ENCODE measurements around the gene SOX15. TPM values are rescaled to one million over a fixed set of nuclear protein-coding genes. Genes with fewer than 3 reads are reported as not detected.

The SOX15 gene
- total and polyA plus RNA-seq, 2 of the 13 experiments (the other 11 are each of a cell fraction or from before 2014, with no cell fraction given), result 0.07 to 0.18 TPM

DNA sequence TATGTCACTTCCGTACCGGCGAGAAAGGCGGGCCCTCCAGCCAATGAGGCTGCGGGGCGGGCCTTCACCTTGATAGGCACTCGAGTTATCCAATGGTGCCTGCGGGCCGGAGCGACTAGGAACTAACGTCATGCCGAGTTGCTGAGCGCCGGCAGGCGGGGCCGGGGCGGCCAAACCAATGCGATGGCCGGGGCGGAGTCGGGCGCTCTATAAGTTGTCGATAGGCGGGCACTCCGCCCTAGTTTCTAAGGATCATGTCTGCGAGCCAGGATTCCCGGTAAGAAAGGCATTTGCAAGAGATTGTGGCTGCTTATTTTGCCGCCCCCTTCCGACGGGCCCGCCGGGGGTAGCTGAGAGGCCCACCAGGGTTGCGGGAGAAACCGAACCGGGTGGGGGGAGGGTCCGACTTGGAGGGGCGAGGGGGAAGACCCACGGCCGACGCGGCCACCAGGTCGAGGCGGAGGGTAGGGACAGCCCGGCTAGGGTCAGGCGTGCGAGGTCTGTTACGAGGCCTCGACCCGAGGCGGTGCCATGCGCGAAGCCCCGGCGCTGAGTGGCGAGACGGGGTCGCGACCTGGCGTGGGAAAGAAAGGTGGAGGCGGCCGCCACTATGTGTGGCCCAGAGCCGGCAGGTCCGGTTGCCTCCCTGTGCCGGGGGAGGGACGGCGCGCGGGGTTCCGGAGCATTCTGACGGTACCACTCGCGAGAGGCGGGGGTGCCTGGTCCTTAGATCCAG, 17.1 kb downstream of the SOX15 start (continued):
- TF ChIP-seq, protein P1, sequence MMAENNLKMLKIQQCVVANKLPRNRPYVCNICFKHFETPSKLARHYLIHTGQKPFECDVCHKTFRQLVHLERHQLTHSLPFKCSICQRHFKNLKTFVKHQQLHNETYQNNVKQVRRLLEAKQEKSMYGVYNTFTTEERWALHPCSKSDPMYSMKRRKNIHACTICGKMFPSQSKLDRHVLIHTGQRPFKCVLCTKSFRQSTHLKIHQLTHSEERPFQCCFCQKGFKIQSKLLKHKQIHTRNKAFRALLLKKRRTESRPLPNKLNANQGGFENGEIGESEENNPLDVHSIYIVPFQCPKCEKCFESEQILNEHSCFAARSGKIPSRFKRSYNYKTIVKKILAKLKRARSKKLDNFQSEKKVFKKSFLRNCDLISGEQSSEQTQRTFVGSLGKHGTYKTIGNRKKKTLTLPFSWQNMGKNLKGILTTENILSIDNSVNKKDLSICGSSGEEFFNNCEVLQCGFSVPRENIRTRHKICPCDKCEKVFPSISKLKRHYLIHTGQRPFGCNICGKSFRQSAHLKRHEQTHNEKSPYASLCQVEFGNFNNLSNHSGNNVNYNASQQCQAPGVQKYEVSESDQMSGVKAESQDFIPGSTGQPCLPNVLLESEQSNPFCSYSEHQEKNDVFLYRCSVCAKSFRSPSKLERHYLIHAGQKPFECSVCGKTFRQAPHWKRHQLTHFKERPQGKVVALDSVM (CRISPR knock-in tag; IDR thresholded peaks at IDR 0.05), result no peak; the same call in none of the 2 replicates
- no peak for TF ChIP-seq MZF1 (CRISPR knock-in tag; IDR thresholded peaks at IDR 0.05; ENCODE audit: borderline replicate concordance)
- TF ChIP-seq ZNF232 (CRISPR knock-in tag; IDR thresholded peaks at IDR 0.05; ENCODE audit: borderline replicate concordance), result 0 out of 2 replicates have a peak, but pooled peaks have one; percentile 5
- no peak for TF ChIP-seq MED1 (CRISPR knock-in tag; IDR thresholded peaks at IDR 0.05)
- no peak for TF ChIP-seq CCAR2 (optimal IDR thresholded peaks at IDR 0.05; ENCODE audit: low read depth, low read length)
- no peak for TF ChIP-seq TAF15 (IDR thresholded peaks at IDR 0.05; ENCODE audit: low read depth, low read length, poor library complexity, severe bottlenecking)
- TF ChIP-seq ZNF24 (IDR thresholded peaks at IDR 0.05), result no peak
- TF ChIP-seq, protein P2, sequence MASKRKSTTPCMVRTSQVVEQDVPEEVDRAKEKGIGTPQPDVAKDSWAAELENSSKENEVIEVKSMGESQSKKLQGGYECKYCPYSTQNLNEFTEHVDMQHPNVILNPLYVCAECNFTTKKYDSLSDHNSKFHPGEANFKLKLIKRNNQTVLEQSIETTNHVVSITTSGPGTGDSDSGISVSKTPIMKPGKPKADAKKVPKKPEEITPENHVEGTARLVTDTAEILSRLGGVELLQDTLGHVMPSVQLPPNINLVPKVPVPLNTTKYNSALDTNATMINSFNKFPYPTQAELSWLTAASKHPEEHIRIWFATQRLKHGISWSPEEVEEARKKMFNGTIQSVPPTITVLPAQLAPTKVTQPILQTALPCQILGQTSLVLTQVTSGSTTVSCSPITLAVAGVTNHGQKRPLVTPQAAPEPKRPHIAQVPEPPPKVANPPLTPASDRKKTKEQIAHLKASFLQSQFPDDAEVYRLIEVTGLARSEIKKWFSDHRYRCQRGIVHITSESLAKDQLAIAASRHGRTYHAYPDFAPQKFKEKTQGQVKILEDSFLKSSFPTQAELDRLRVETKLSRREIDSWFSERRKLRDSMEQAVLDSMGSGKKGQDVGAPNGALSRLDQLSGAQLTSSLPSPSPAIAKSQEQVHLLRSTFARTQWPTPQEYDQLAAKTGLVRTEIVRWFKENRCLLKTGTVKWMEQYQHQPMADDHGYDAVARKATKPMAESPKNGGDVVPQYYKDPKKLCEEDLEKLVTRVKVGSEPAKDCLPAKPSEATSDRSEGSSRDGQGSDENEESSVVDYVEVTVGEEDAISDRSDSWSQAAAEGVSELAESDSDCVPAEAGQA (IDR thresholded peaks at IDR 0.05; ENCODE audit: low read depth), result no peak
- TF ChIP-seq, protein P2 (CRISPR knock-in tag; IDR thresholded peaks at IDR 0.05; ENCODE audit: borderline replicate concordance), result no peak
- peak; percentile 90 for TF ChIP-seq SIN3A (IDR thresholded peaks at IDR 0.05; ENCODE audit: borderline replicate concordance, low read depth, low read length)
- TF ChIP-seq GFI1 (CRISPR knock-in tag; IDR thresholded peaks at IDR 0.05; ENCODE audit: borderline replicate concordance), result peak; percentile 76; the same call in 1 of the 2 replicates
- TF ChIP-seq, protein P3, sequence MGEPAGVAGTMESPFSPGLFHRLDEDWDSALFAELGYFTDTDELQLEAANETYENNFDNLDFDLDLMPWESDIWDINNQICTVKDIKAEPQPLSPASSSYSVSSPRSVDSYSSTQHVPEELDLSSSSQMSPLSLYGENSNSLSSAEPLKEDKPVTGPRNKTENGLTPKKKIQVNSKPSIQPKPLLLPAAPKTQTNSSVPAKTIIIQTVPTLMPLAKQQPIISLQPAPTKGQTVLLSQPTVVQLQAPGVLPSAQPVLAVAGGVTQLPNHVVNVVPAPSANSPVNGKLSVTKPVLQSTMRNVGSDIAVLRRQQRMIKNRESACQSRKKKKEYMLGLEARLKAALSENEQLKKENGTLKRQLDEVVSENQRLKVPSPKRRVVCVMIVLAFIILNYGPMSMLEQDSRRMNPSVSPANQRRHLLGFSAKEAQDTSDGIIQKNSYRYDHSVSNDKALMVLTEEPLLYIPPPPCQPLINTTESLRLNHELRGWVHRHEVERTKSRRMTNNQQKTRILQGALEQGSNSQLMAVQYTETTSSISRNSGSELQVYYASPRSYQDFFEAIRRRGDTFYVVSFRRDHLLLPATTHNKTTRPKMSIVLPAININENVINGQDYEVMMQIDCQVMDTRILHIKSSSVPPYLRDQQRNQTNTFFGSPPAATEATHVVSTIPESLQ (CRISPR knock-in tag; conservative IDR thresholded peaks at IDR 0.05), result 0 out of 2 replicates have a peak, but pooled peaks have one; percentile 71
- TF ChIP-seq MEIS1 (CRISPR knock-in tag; IDR thresholded peaks at IDR 0.05; ENCODE audit: borderline replicate concordance), result peak; percentile 45; the same call in 1 of the 2 replicates
- peak; percentile 81; the same call in 1 of the 2 replicates for TF ChIP-seq CBFB (CRISPR knock-in tag; IDR thresholded peaks at IDR 0.05)
- peak; percentile 97 for TF ChIP-seq YY1 (IDR thresholded peaks at IDR 0.05; ENCODE audit: insufficient read depth, insufficient replicate concordance, low read depth, low read length)
- peak; percentile 6; the same call in 1 of the 2 replicates for TF ChIP-seq ZBTB21 (CRISPR knock-in tag; IDR thresholded peaks at IDR 0.05)
- TF ChIP-seq ZSCAN20 (CRISPR knock-in tag; IDR thresholded peaks at IDR 0.05; ENCODE audit: borderline replicate concordance), result no peak
- TF ChIP-seq ZNF546 (CRISPR knock-in tag; conservative IDR thresholded peaks at IDR 0.05), result no peak
- no peak for TF ChIP-seq ZNF619 (CRISPR knock-in tag; IDR thresholded peaks at IDR 0.05)
- peak; percentile 64 for TF ChIP-seq THAP11 (CRISPR knock-in tag; IDR thresholded peaks at IDR 0.05)

All from HepG2 (cell line).